GM18517 (cell line): ENCODE data around the gene ANKRD11.

Experiments used
- ATAC-seq: cut with Tn5 transposase; IDR thresholded peaks from one replicate; pipeline ENCODE4 v1.9.1; 2021; ENCODE audit warnings: mild to moderate bottlenecking, moderate library complexity; ENCODE audit not compliant: unreplicated experiment

ANKRD11 gene

GRCh38 chr16:89490439-89491237 lies at the start of gene ANKRD11:
TSS of gene ANKRD11 (minus strand) at chr16:89490561. CDS start at chr16:89317019, 173,542 bp downstream.
- ATAC-seq: peak; percentile 79

DNA sequence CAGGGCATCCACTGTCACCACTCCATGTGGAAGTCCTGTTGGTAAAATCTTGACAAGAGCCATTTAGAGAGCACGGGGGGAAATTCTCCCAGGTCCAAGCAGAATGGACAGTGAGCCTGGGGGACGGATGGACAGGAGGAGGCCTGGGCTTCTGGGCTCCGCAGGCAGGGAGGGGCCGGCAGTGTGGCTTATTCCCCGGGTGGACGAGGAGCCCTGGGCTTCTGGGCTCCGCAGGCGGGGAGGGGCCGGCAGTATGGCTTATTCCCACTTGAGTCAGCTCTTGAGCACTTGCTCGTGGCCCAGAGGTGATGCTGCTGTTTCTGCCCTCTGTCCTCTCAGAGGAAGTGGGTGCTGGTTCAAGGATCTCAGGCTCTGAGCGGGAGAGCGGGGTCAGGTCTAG lies 47.9 kb upstream of the ANKRD11 start:
- ATAC-seq: no peak

DNA sequence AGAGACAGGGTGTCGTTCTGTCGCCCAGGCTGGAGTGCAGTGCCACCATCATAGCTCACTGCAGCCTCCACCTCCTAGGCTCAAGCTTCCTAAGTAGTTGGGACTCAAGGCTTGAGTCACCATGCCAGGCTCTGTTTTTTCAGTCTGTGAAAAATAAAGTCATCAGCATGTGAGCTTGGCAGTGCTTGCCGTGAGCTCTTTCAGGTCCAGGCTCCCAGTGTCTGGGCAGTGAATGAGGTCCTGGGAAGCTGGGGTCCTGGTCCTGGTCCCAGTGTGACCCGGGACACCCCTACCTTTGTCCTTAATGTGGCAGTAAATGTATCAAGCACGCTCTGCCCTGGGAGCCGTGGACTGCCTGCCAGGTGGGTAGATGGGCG lies 47.2 kb upstream of the ANKRD11 start:
- ATAC-seq: no peak

GRCh38 chr16:89536886-89537548 lies 46.7 kb upstream of the ANKRD11 start:
- no peak for ATAC-seq

DNA sequence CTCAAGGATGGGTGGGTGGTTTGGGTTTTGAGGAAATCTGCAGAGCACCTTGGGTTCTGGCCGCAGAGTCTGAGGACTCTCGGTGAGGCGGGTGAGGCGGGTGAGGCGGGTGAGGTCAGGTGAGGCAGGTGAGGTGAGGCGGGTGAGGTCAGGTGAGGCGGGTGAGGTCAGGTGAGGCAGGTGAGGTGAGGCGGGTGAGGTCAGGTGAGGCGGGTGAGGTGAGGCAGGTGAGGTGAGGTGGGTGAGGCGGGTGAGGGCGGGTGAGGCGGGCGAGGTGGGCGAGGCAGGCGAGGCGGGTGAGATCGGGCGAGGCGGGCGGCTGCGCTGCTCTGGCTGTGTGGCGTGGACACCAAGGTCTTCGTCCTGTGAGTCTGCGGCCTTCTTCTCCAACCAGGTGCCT lies 46.0 kb upstream of the ANKRD11 start:
- no peak for ATAC-seq

- ATAC-seq: no peak
These were observed 43.9 kb upstream of the ANKRD11 start for GRCh38 chr16:89534252-89534756.

DNA sequence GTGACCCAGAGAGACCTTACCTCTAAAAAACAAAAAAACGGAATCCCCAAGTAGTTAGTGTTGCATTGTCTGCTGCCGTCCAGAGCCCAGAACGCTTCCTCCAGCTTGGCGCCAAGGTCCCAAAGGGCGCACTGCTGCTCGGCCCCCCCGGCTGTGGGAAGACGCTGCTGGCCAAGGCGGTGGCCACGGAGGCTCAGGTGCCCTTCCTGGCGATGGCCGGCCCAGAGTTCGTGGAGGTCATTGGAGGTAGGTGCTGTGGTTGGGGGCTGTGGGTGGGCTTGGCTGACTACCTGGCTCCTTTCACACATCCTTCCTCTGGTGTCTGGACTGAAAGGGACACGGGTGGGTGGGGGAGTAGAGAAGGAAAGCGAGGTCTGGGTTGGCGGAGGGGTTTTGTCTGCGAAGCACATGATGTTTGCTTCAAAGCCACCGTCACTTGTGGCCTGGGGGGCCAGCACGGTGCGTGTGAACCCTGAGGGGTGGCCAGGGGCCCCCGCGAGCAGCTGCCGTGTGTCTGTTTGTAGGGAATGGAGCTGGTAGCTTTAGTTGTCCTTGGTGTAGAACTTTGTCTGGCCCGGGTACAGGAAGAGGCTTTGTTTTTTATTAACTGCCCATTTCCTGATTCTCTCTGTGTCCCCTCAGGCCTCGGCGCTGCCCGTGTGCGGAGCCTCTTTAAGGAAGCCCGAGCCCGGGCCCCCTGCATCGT lies 41.6 kb upstream of the ANKRD11 start:
- ATAC-seq: no peak

DNA sequence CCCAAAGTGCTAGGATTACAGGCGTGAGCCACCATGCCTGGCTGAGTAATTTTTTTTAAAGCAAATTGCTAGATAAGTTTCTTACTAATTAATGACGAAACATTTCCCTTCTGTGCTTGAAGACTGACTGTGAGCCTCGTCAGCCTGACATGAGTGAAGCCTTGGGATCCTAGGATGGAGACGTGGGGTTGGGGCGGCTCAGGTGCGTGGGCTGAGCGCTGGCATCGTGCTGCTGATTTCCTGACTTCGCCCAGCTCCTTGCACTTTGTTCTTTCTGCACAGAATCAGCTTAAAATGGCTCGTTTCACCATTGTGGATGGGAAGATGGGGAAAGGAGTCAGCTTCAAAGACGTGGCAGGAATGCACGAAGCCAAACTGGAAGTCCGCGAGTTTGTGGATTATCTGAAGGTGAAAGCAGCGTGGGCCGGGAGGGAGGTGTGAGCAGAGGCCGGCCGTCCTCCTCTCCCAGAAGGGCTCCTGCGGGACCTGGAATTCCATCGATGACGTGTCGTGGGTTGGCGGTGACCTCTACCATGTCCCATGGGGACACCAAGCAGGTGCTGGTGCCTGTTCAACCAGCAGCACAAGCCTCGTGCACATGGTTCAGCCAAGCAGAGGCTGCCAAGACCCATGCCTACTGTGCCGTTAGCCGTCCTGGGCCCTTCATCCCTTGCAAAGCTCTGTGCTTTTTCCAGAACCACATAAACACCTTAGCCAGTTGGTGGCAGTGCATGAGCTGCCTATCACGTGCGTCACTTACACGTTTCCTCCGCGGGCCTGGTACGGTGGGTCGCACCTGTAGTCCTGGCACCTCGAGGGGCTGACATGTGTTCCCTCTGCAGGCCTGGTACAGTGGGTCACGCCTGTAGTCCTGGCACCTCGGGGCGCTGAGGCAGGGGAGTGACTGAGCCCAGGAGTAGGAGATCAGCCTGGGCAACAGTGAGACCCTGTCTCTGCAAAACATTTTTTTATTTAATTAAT lies 40.3 kb upstream of the ANKRD11 start:
- no peak for ATAC-seq

GRCh38 chr16:89529097-89529496 lies 38.7 kb upstream of the ANKRD11 start:
- ATAC-seq: no peak

DNA sequence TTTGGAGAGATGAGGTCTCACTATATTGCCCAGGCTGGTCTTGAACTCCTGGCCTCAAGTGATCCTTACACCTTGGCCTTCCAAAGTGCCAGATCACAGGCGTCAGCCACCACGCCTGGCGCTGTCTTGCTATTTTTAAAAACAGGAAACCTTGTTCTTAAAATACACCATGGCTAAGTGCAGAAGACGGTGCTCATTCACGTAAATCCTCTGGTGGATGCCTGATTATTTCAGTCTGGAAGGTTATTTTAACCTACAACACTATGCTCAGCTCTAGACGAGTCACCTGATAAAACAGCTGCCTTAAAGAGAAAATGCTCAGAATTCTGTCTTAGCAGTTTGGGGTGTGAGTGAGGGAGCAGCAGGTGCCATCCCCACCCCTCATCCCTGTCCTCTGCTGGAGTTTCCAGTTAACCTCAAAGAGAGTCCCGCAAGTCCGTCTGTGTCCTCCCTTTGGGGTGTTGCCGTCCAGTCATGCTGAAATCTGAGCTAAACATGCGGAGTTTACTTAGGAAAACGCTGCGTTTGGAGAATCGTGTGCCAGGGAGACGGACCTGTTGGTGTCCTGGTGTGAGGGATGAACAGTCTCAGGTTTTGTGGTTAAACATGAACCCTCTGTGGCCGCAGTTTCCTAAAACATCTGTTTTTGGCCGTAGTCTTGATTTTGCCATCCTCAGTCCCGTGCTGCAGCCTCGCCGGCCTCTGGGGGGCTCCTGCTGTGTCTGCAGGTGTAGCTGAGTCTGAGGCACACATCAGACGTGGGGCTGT lies 35.0 kb upstream of the ANKRD11 start:
- no peak for ATAC-seq

DNA sequence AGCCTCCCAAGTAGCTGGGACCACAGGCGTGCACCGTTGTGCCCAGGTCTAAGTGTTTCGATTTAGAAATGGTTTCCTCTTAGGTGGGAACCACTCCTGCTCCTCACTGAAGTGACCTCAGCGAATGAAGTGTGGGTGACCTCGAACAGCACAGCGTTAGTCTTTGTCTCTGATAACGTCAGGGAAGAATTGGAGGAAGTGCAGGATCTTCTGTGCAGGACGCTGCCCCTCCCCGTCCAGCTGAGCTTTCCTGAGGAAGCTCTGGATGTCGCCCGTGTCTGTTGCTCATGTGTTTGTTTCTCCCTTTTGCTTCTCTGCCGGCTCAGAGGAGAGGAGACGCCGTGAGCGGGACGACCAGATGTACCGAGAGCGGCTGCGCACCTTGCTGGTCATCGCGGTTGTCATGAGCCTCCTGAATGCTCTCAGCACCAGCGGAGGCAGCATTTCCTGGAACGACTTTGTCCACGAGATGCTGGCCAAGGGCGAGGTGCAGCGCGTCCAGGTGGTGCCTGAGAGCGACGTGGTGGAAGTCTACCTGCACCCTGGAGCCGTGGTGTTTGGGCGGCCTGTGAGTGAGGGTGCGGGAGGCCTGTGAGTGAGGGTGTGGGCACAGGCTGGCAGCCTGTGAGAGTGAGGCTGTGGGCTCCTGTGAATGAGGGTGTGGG lies 33.5 kb upstream of the ANKRD11 start:
- no peak for ATAC-seq

DNA sequence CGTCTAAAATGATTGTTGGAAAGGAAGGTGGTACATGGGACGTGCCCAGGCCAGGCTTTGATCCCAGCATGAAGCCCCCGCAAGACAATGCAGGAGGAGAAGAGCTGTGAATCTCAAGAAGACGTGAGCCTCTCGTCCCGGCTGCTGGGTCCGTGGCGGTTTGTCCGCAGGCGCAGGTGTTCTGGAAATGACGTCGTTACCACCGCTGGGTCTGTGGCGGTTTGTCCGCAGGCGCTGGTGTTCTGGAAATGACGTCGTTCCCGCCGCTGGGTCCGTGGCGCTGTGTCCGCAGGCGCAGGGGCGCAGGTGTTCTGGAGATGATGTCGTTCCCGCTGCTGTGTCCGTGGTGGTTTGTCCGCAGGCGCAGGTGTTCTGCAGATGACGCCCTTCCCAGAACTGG lies 31.9 kb upstream of the ANKRD11 start:
- no peak for ATAC-seq

DNA sequence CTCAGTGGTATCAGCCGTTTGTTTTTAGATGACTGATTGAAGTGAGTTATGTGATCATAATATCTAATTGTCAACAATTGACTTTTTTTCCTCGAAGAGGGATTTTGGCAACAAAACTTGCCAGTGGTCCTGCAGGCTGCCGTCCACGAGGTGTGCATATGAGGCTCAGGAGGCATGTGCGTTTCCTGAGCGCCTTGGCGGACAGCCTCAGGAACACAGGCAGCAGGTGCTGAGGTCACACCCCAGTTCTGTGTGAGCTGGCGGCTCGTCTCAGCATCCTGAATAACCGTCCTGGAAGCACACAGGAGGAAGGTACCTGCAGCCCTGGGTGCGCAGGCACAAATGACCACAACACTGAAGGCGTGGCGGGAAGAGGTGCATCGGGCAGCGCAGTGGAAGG lies 29.5 kb upstream of the ANKRD11 start:
- no peak for ATAC-seq

DNA sequence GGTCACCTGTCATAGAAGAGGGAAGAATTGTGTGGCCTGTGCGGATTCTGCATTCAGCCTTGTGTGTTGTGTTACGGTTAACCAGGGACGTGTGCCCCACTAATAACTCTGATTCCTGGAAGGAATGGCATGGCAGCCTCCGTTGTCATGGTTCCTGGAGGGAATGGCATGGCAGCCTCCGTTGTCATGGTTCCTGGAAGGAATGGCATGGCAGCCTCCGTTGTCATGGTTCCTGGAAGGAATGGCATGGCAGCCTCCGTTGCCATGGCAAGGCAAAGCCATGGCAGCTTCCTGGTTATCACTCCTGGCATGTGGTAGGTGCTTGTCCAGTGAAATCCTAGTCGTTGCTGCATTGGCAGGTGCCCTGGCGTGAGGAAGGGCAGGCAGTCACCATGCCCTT lies 26.8 kb upstream of the ANKRD11 start:
- no peak for ATAC-seq

GRCh38 chr16:89512453-89512852 lies 22.1 kb upstream of the ANKRD11 start:
- ATAC-seq: no peak

DNA sequence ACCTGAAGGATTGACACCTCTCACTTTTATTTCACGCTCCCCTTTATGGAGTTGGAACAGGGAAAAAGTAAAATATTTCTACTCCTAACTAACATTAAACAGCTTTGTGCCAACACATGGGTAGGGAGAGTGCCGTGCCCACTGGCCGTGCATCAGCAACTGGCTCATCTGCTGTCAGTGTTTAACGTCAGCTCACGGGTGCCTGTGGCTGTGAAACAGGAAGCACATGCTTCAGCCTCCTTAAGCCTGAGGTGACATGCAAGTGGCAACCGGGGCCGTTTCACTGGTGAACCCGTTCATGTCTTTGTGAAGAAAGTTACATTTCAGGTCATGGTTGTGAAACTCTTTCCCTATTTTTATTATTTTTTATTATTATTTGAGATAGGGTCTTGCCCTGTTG lies 21.0 kb upstream of the ANKRD11 start:
- ATAC-seq: no peak

- ATAC-seq: no peak
These were observed 20.2 kb upstream of the ANKRD11 start for GRCh38 chr16:89510526-89510925.

DNA sequence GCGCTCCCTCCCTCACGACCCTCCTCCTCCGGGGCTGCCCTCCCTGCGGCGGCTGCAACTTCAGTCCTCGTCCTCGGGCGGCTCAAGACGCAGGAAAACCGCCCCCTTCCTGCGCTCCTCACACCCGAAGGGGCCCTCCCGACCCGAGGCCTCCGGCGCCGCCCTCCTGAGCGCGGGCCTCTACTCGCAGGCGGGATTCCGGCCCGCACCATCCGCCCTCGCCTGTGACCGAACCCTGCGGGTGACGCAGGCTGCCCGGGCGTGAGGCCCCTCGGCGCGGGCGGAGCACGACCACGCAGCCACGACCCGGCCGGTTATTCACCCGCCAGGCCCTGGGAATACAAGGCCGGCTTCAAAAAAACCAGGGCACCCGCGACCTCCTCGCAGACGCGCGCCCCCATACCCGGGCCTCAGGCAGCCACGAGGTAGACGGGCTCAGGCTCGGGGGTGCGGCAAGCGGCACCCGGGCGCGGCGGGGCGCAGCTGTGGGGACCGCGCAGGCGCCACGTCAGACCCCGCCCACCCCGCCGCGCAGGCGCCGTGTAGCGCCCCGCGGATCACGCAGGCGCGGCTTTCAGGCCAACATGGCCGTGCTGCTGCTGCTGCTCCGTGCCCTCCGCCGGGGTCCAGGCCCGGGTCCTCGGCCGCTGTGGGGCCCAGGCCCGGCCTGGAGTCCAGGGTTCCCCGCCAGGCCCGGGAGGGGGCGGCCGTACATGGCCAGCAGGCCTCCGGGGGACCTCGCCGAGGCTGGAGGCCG lies 17.7 kb upstream of the ANKRD11 start, which contains the start of gene SPG7:
Gene SPG7, plus strand, starts transcription at position 570 of the 757 bp plus-strand sequence. Its CDS starts 15 bp downstream, at position 585.
- ATAC-seq: peak; percentile 55
